Germinal center (tissue), 1 donor: ENCODE results near the gene ACACB.
"Not testable (repeated sequence)": the region's sequence is repeated elsewhere in the genome, so short reads cannot be mapped to it uniquely, and the experiment has no call there.

ENCODE experiments used
- DNase-seq: peaks from one replicate; pipeline ENCODE4 v3.0.0; 2012; ENCODE audit warnings: mixed read lengths, low spot score

The ACACB gene

GRCh38 chr12:109144224-109144623 lies 27.8 kb downstream of the ACACB start:
- DNase-seq, result no peak

- DNase-seq, result not testable (repeated sequence)
These were observed 30.7 kb downstream of the ACACB start for GRCh38 chr12:109147126-109147525.

DNA sequence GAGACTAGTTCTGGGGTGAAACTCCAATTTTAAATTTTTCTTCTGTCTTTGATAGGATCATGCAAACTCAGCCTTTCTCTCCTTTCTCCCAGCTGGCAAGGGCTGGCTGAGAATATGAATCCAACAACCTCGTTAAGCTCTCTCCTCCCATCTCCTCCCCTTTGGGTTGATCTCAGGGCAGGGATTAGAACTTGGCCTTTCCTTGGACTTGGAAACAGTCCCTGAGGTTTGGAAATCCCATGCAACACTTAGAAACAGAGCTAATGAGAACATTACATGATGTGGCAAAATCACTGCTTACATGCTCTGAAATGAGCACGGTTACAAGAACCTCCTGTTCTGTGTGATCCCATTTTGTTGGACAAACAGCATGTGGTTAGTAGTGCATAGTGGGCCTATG lies 31.6 kb downstream of the ACACB start:
- no peak for DNase-seq

- DNase-seq, result no peak
These were observed 33.8 kb downstream of the ACACB start for GRCh38 chr12:109150124-109150640.

DNA sequence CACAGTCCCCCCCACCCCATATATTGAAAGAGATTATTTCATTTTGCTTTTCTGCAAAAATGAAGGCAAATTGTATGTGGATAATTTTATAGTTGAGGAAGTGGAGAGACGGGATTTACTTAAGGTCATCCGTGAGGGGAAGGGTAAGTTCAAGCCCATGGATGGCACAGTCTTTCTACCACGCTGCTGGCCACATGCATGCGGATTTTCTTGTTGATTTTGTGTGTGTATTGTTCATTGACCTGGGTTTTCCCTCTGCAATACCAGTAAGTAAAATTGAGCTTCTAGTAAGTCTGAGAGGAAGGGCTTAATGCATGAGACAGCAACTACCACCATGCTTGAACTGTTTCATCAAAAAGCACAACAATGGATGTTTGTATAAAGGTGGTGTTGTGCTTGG lies 35.1 kb downstream of the ACACB start:
- DNase-seq, result no peak

- DNase-seq, result no peak
These were observed 37.5 kb downstream of the ACACB start for GRCh38 chr12:109153821-109154441.

- DNase-seq, result peak; percentile 97
These were observed 38.4 kb downstream of the ACACB start for GRCh38 chr12:109154451-109155438.

- DNase-seq, result no peak
These were observed 39.6 kb downstream of the ACACB start for GRCh38 chr12:109156036-109156435.

- no peak for DNase-seq
These were observed 40.2 kb downstream of the ACACB start for GRCh38 chr12:109156586-109156985.

GRCh38 chr12:109157986-109158385 lies 41.6 kb downstream of the ACACB start:
- no peak for DNase-seq

DNA sequence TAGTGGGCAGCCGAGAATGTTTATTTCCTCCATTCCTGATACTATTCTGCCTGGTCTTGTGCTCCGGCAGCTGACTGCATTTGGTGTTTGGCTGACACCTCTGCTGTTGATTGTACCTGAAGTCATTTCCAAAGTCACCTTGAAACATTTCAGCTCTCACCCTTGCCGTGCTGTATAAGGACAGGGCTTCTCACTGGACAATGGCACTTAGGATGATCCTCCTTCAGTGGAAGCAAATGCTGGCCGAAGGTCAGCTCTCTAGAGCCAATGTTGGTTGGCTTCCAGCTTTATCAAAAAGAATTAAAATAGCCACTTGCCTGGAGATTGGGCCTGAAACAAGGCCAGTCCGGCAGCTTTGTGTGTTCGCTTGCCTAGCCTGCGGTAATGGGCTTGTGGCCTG lies 44.0 kb downstream of the ACACB start:
- no peak for DNase-seq

- DNase-seq, result no peak
These were observed 44.5 kb downstream of the ACACB start for GRCh38 chr12:109160873-109161272.

DNA sequence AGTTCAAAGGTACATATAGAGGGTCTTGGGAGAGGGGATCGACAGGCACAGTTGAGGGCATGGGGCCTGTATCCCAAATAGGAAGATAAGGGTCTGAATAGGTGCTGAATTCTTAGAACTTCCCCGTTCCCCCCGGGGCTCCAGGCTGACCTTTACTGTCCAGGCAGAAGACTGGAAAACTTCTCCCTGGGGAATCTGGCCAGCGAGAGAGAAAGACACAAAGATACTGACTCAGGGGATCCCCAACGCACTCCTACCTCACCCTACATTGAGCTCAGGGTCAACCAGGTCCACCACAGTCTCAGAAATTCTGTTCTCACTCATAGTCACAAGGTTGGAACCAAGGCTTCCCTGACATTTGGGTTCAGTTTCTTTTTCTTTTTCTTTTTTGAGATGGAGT lies 46.2 kb downstream of the ACACB start:
- DNase-seq, result no peak

DNA sequence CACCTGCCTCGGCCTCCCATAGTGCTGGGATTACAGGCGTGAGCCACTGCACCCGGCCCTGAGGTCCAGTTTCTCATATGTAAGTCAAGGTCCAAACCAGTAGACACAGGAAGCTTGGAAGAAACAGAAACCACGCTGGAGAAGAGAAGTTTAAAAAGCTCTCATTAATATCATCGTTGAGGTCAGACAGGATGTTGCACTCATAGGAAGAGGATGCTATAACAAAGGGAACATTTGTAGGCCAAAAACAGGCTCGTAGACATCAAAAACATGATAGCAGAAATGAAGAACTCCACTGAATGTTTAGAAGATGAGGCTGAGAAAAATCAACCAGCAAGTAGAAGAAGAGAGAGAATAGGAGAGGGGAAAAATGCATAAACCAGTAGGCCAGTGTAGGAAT lies 46.8 kb downstream of the ACACB start:
- DNase-seq, result no peak

DNA sequence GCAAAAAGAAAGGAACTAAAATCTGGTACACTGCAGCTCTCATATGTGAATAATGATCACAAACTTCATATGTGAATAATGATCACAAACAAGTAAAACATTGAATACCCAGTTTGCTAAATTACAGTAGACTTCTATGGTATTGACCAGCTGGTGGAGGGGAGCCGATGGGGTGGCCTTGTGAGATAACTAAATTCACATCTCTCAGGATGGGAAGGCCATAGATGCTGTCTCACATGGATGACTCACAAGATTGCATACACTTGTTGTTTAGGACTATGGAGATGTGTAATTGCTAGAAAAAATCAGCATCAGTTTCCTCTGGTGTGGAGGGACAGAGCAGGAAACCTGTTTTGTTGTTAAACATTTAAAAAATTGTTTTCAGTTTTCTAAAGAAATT lies 49.2 kb downstream of the ACACB start:
- DNase-seq, result no peak

GRCh38 chr12:109166371-109166770 lies 50.0 kb downstream of the ACACB start:
- no peak for DNase-seq

- DNase-seq, result no peak
These were observed 51.4 kb downstream of the ACACB start for GRCh38 chr12:109167781-109168180.

- no peak for DNase-seq
These were observed 52.9 kb downstream of the ACACB start for GRCh38 chr12:109169262-109169661.

- no peak for DNase-seq
These were observed 53.3 kb downstream of the ACACB start for GRCh38 chr12:109169686-109170085.

DNA sequence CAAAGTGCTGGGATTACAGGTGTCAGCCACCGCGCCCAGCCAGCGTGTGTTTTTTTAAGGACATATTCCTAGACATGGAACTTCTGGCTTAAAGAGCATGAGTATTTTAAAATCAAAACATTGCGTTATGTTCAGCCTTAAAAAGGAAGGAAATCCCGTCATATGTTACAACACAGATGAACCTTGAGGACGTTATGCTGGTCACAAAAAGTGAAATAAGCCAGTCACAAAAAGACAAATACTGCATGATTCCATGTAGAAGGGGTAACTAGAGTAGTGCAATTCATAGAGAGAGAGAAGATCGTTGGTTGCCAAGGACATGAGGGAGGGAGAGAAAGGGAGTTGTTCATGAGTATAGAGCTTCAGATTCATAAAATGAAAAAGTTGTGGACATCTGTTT lies 53.9 kb downstream of the ACACB start:
- DNase-seq, result no peak

- not testable (repeated sequence) for DNase-seq
These were observed 56.4 kb downstream of the ACACB start for GRCh38 chr12:109172787-109173186.

GRCh38 chr12:109173443-109174240 lies 57.3 kb downstream of the ACACB start:
- DNase-seq, result no peak
